Neural cell (in vitro differentiated cells): ENCODE measurements around the gene MFAP2.

Source experiments
- EP300 ChIP-seq: fragments of 450-650 bp; conservative IDR thresholded peaks from 2 replicates; pipeline ENCODE4 v1.6.1; 2014; ENCODE audit warnings: antibody characterized with exemption, mild to moderate bottlenecking, moderate library complexity; ENCODE audit not compliant: poor library complexity, severe bottlenecking
- POLR2AphosphoS5 ChIP-seq: IDR thresholded peaks from 2 replicates; pipeline ENCODE4 v1.6.1; 2012
- REST ChIP-seq: IDR thresholded peaks from 2 replicates; pipeline ENCODE4 v1.6.1; 2012; ENCODE audit warnings: borderline replicate concordance

DNA sequence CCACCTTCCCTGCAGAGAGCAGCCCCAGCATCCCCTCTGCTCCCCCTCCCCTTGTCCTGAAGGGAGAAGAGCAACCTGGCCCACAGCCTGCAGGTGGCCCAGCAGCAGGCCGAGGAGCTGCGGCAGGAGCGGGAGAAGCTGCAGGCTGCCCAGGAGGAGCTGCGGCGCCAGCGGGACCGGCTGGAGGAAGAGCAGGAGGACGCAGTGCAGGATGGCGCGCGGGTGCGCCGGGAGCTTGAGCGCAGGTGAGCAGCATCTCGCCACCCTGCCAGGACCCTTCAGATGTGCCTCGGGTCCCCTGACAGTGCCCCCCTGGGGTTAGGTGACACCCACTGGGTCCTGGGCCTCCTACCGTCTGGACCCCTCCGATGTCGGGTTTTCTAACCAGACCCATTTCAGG, 36.4 kb downstream of the MFAP2 start:
- TF ChIP-seq REST: no peak
- no peak for TF ChIP-seq POLR2AphosphoS5
- TF ChIP-seq EP300: no peak
